Measurements from ENCODE around the gene ASPSCR1.

The ASPSCR1 gene

GRCh38 chr17:82004517-82005455, 27.4 kb downstream of the ASPSCR1 start:
- H3K36me3 ChIP-seq (ENCODE audit: control insufficient read depth in 4 of 4, insufficient read depth in 4 of 4, low read length in 3 of 4): no peaks in the 10 kb centered on the region
- H3K4me1 ChIP-seq (ENCODE audit: control extremely low read depth in 1 of 4, control insufficient read depth in 4 of 4, insufficient read depth in 4 of 4, low read length in 3 of 4): peaks cover 0 to 17% (median 9%) of the 10 kb centered on the region in 4 experiments
- H3K9me3 ChIP-seq (ENCODE audit: control extremely low read depth in 1 of 5, control insufficient read depth in 4 of 5, insufficient read depth in 2 of 5, low read depth in 1 of 5, low read length in 4 of 5): no peaks in the 10 kb centered on the region
- no peak overlapping the region for H3K4me3 ChIP-seq (ENCODE audit: control insufficient read depth in 1 of 7, extremely low read depth in 1 of 7, insufficient read depth in 4 of 7, low read depth in 2 of 7, low read length in 6 of 7)
- 83% methylated on average over 37 of the region's 41 CpGs for WGBS (ENCODE audit: insufficient coverage)
- ChIA-PET CTCF (interaction anchor here (1.0 kb wide), 1 partner anchor 38 kb away, joined by 3 read pairs; no protein-coding TSS in a partner anchor), POLR2A (no interaction called here)
- H3K27ac ChIP-seq (ENCODE audit: insufficient read depth in 1 of 2, low read depth in 1 of 2, low read length in 2 of 2, poor library complexity in 1 of 2, severe bottlenecking in 2 of 2): no peak overlapping the region
- no peaks in the 10 kb centered on the region for H3K27me3 ChIP-seq (replicated peaks in 2 of 5; ENCODE audit: control insufficient read depth in 4 of 5, insufficient read depth in 5 of 5, low read length in 4 of 5)
- no peak for DNase-seq

- peaks cover 0 to 21% (median 9%) of the 10 kb centered on the region in 4 experiments for H3K4me1 ChIP-seq (ENCODE audit: control extremely low read depth in 1 of 4, control insufficient read depth in 4 of 4, insufficient read depth in 4 of 4, low read length in 3 of 4)
These were observed 28.4 kb downstream of the ASPSCR1 start for GRCh38 chr17:82005701-82006348.

GRCh38 chr17:82006468-82007227, 29.2 kb downstream of the ASPSCR1 start:
- CTCF ChIA-PET: interaction anchor here (0.6 to 5.2 kb wide), 2 partner anchors 15 to 31 kb away, joined by 3 to 30 read pairs; partner anchors contain the start of genes CENPX and LRRC45
- Histone ChIP-seq H3K36me3 (ENCODE audit: control insufficient read depth in 4 of 4, insufficient read depth in 4 of 4, low read length in 3 of 4) (peaks cover 0 to 2% (median under 1%) of the 10 kb centered on the region in 4 experiments), H3K4me3 (ENCODE audit: control insufficient read depth in 1 of 7, extremely low read depth in 1 of 7, insufficient read depth in 4 of 7, low read depth in 2 of 7, low read length in 6 of 7) (no peak overlapping the region), H3K4me1 (ENCODE audit: control extremely low read depth in 1 of 4, control insufficient read depth in 4 of 4, insufficient read depth in 4 of 4, low read length in 3 of 4) (peaks cover 0 to 26% (median 12%) of the 10 kb centered on the region in 4 experiments), H3K27me3 (replicated peaks in 2 of 5; ENCODE audit: control insufficient read depth in 4 of 5, insufficient read depth in 5 of 5, low read length in 4 of 5) (no peaks in the 10 kb centered on the region), H3K27ac (ENCODE audit: insufficient read depth in 1 of 2, low read depth in 1 of 2, low read length in 2 of 2, poor library complexity in 1 of 2, severe bottlenecking in 2 of 2) (no peak overlapping the region), H3K9me3 (ENCODE audit: control extremely low read depth in 1 of 5, control insufficient read depth in 4 of 5, insufficient read depth in 2 of 5, low read depth in 1 of 5, low read length in 4 of 5) (no peaks in the 10 kb centered on the region)
- DNase-seq: no peak
- 98% methylated on average over 22 of the region's 24 CpGs for WGBS (ENCODE audit: insufficient coverage)
- POLR2A ChIA-PET: no interaction called here

More at GRCh38 chr17:82005701-82006348, 28.4 kb downstream of the ASPSCR1 start:
- ChIA-PET POLR2A (no interaction called here), CTCF (no interaction called here)
- H3K9me3 ChIP-seq (ENCODE audit: control extremely low read depth in 1 of 5, control insufficient read depth in 4 of 5, insufficient read depth in 2 of 5, low read depth in 1 of 5, low read length in 4 of 5): no peaks in the 10 kb centered on the region
- no peaks in the 10 kb centered on the region for H3K36me3 ChIP-seq (ENCODE audit: control insufficient read depth in 4 of 4, insufficient read depth in 4 of 4, low read length in 3 of 4)
- H3K4me3 ChIP-seq (ENCODE audit: control insufficient read depth in 1 of 7, extremely low read depth in 1 of 7, insufficient read depth in 4 of 7, low read depth in 2 of 7, low read length in 6 of 7): no peak overlapping the region
- 97% methylated on average over 20 of the region's 30 CpGs for WGBS (ENCODE audit: insufficient coverage)
- no peak for DNase-seq
- H3K27me3 ChIP-seq (replicated peaks in 2 of 5; ENCODE audit: control insufficient read depth in 4 of 5, insufficient read depth in 5 of 5, low read length in 4 of 5): no peaks in the 10 kb centered on the region
- H3K27ac ChIP-seq (ENCODE audit: insufficient read depth in 1 of 2, low read depth in 1 of 2, low read length in 2 of 2, poor library complexity in 1 of 2, severe bottlenecking in 2 of 2): no peak overlapping the region

- WGBS (ENCODE audit: insufficient coverage): 100% methylated on average over 5 of the region's 6 CpGs
- ChIA-PET CTCF (interaction anchor here (0.6 to 5.2 kb wide), 2 partner anchors 14 to 32 kb away, joined by 3 to 30 read pairs; partner anchors contain the start of genes CENPX and LRRC45), POLR2A (no interaction called here)
- H3K4me1 ChIP-seq (ENCODE audit: control extremely low read depth in 1 of 4, control insufficient read depth in 4 of 4, insufficient read depth in 4 of 4, low read length in 3 of 4): peaks cover 0 to 31% (median 17%) of the 10 kb centered on the region in 4 experiments
- no peaks in the 10 kb centered on the region for H3K27me3 ChIP-seq (replicated peaks in 2 of 5; ENCODE audit: control insufficient read depth in 4 of 5, insufficient read depth in 5 of 5, low read length in 4 of 5)
- H3K4me3 ChIP-seq (ENCODE audit: control insufficient read depth in 1 of 7, extremely low read depth in 1 of 7, insufficient read depth in 4 of 7, low read depth in 2 of 7, low read length in 6 of 7): no peak overlapping the region
- no peak for DNase-seq
- H3K36me3 ChIP-seq (ENCODE audit: control insufficient read depth in 4 of 4, insufficient read depth in 4 of 4, low read length in 3 of 4): peaks cover 0 to 2% (median 1%) of the 10 kb centered on the region in 4 experiments
- no peaks in the 10 kb centered on the region for H3K9me3 ChIP-seq (ENCODE audit: control extremely low read depth in 1 of 5, control insufficient read depth in 4 of 5, insufficient read depth in 2 of 5, low read depth in 1 of 5, low read length in 4 of 5)
- H3K27ac ChIP-seq (ENCODE audit: insufficient read depth in 1 of 2, low read depth in 1 of 2, low read length in 2 of 2, poor library complexity in 1 of 2, severe bottlenecking in 2 of 2): no peak overlapping the region
These were observed 29.7 kb downstream of the ASPSCR1 start for GRCh38 chr17:82007228-82007494.

GRCh38 chr17:82007495-82008257, 30.2 kb downstream of the ASPSCR1 start:
- no peaks in the 10 kb centered on the region for H3K9me3 ChIP-seq (ENCODE audit: control extremely low read depth in 1 of 5, control insufficient read depth in 4 of 5, insufficient read depth in 2 of 5, low read depth in 1 of 5, low read length in 4 of 5)
- peaks cover 0 to 2% (median 1%) of the 10 kb centered on the region in 4 experiments for H3K36me3 ChIP-seq (ENCODE audit: control insufficient read depth in 4 of 4, insufficient read depth in 4 of 4, low read length in 3 of 4)
- H3K4me1 ChIP-seq (ENCODE audit: control extremely low read depth in 1 of 4, control insufficient read depth in 4 of 4, insufficient read depth in 4 of 4, low read length in 3 of 4): peaks cover 0 to 37% (median 22%) of the 10 kb centered on the region in 4 experiments
- H3K4me3 ChIP-seq (ENCODE audit: control insufficient read depth in 1 of 7, extremely low read depth in 1 of 7, insufficient read depth in 4 of 7, low read depth in 2 of 7, low read length in 6 of 7): no peak overlapping the region
- CTCF ChIA-PET: interaction anchor here (5.2 kb wide), 1 partner anchor 14 kb away, joined by 30 read pairs; the partner anchor contains the start of genes CENPX and LRRC45
- no peak overlapping the region for H3K27ac ChIP-seq (ENCODE audit: insufficient read depth in 1 of 2, low read depth in 1 of 2, low read length in 2 of 2, poor library complexity in 1 of 2, severe bottlenecking in 2 of 2)
- no peaks in the 10 kb centered on the region for H3K27me3 ChIP-seq (replicated peaks in 2 of 5; ENCODE audit: control insufficient read depth in 4 of 5, insufficient read depth in 5 of 5, low read length in 4 of 5)
- WGBS (ENCODE audit: insufficient coverage): 95% methylated on average over 21 of the region's 30 CpGs
- DNase-seq: no peak
- POLR2A ChIA-PET: no interaction called here

GRCh38 chr17:82008258-82008940, 31.0 kb downstream of the ASPSCR1 start:
- no peaks in the 10 kb centered on the region for H3K27me3 ChIP-seq (replicated peaks in 2 of 5; ENCODE audit: control insufficient read depth in 4 of 5, insufficient read depth in 5 of 5, low read length in 4 of 5)
- peaks cover 0 to 44% (median 28%) of the 10 kb centered on the region in 4 experiments for H3K4me1 ChIP-seq (ENCODE audit: control extremely low read depth in 1 of 4, control insufficient read depth in 4 of 4, insufficient read depth in 4 of 4, low read length in 3 of 4)
- over 99% methylated on average over 12 of the region's 26 CpGs for whole genome bisulfite sequencing (ENCODE audit: insufficient coverage)
- no peak overlapping the region for H3K27ac ChIP-seq (ENCODE audit: insufficient read depth in 1 of 2, low read depth in 1 of 2, low read length in 2 of 2, poor library complexity in 1 of 2, severe bottlenecking in 2 of 2)
- DNase-seq: no peak
- H3K4me3 ChIP-seq (ENCODE audit: control insufficient read depth in 1 of 7, extremely low read depth in 1 of 7, insufficient read depth in 4 of 7, low read depth in 2 of 7, low read length in 6 of 7): no peak overlapping the region
- H3K9me3 ChIP-seq (ENCODE audit: control extremely low read depth in 1 of 5, control insufficient read depth in 4 of 5, insufficient read depth in 2 of 5, low read depth in 1 of 5, low read length in 4 of 5): no peaks in the 10 kb centered on the region
- H3K36me3 ChIP-seq (ENCODE audit: control insufficient read depth in 4 of 4, insufficient read depth in 4 of 4, low read length in 3 of 4): peaks cover 0 to 2% (median 1%) of the 10 kb centered on the region in 4 experiments
- ChIA-PET POLR2A (no interaction called here), CTCF (interaction anchor here (1.7 to 5.2 kb wide), 3 partner anchors 13 to 53 kb away, joined by 5 to 30 read pairs (median 5); partner anchors contain the start of genes CENPX and LRRC45)

All from common myeloid progenitor, CD34-positive (primary cell).